ENCODE results near the gene RPEL1.
A peak's percentile ranks its signal among the peaks of the same experiment; 100 is the strongest.
"Not testable (repeated sequence)": the region's sequence is repeated elsewhere in the genome, so short reads cannot be mapped to it uniquely, and the experiment has no call there.

RPEL1 gene

DNA sequence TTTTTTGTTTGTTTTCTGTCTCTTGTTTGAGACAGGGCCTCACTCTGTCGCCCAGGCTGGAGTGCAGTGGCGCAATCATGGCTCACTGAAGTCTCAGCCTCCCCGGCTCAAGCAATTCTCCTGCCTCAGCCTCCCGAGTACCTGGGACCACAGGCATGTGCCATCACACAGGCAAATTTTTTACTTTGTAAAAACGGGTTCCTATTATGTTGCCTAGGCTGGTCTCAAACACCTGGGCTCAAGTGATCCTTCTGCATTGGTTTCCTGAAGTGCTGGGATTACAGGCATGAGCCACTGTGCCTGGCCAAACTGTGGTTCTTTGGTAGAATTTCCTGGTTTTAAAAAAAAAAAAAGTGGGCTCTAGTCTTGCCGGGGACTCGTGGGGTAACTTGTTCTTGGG lies at the start of gene RPEL1:
Gene RPEL1 (plus strand): TSS at position 301 of the 400 bp plus-strand sequence. CDS start 110 bp downstream, outside the sequence.
- not testable (repeated sequence) for DNase-seq

- DNase-seq: no peak
These were observed 49.2 kb upstream of the RPEL1 start for GRCh38 chr10:103196516-103196915.

GRCh38 chr10:103197174-103197573 lies 48.5 kb upstream of the RPEL1 start:
- DNase-seq: peak; percentile 66

GRCh38 chr10:103197903-103198302 lies 47.8 kb upstream of the RPEL1 start:
- no peak for DNase-seq

- no peak for DNase-seq
These were observed 47.0 kb upstream of the RPEL1 start for GRCh38 chr10:103198648-103199047.

GRCh38 chr10:103199488-103199887 lies 46.2 kb upstream of the RPEL1 start:
- DNase-seq: no peak

- DNase-seq: no peak
These were observed 43.4 kb upstream of the RPEL1 start for GRCh38 chr10:103202319-103202718.

- no peak for DNase-seq
These were observed 42.2 kb upstream of the RPEL1 start for GRCh38 chr10:103203466-103203865.

DNA sequence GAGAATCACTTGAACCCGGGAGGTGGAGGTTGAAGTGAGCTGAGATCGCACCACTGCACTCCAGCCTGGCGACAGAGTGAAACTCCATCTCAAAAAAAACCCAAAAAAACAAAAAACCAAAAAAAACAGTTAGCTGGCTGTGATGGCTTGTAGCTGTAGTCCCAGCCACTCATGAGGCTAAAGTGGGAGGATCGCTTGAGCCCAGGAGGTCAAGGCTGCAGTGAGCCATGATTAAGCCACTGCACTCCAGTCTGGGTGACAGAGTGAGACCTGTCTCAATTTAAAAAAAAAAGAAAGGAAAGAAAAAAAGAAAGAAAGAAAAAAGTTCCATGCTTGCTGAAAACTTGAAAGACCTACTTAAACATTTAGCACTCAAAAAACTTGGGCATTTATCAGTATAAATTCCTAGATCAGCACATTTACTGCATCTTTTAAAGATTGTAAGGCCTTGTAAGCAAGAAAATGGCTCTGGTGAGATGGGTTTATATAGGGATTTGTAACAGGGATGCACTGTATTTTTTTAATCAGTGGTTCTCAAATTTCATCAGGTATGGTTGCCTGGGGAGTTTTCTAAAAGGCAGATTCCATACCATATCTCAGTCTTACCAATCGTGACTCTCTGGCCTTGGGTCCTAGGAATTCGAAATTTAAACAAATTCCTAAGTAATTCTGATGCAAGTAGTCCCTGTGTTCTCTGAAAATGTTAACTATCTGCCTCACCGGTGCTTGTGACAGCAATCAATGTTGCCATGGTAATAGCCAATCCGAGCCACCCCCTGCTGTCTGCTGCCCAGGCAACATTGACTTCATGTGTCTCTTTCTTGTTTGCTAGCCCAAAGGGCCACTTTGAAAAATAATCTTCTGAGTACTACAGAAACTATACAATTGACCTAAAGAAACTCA lies 41.1 kb upstream of the RPEL1 start:
- no peak for DNase-seq

DNA sequence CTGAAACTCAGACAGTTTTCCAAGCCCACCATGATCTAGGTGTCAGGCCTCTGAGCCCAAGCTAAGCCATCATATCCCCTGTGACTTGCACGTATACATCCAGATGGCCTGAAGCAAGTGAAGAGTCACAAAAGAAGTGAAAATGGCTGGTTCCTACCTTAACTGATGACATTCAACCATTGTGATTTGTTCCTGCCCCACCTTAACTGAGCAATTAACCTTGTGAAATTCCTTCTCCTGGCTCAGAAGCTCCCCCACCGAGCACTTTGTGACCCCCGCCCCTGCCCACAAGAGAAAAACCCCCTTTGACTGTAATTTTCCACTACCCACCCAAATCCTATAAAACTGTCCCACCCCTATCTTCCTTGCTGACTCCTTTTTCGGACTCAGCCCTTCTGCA lies 40.3 kb upstream of the RPEL1 start:
- not testable (repeated sequence) for DNase-seq

GRCh38 chr10:103206715-103207114 lies 39.0 kb upstream of the RPEL1 start:
- not testable (repeated sequence) for DNase-seq

GRCh38 chr10:103207141-103207540 lies 38.5 kb upstream of the RPEL1 start:
- DNase-seq: no peak

- DNase-seq: not testable (repeated sequence)
These were observed 38.0 kb upstream of the RPEL1 start for GRCh38 chr10:103207643-103208042.

- not testable (repeated sequence) for DNase-seq
These were observed 35.4 kb upstream of the RPEL1 start for GRCh38 chr10:103210262-103210661.

DNA sequence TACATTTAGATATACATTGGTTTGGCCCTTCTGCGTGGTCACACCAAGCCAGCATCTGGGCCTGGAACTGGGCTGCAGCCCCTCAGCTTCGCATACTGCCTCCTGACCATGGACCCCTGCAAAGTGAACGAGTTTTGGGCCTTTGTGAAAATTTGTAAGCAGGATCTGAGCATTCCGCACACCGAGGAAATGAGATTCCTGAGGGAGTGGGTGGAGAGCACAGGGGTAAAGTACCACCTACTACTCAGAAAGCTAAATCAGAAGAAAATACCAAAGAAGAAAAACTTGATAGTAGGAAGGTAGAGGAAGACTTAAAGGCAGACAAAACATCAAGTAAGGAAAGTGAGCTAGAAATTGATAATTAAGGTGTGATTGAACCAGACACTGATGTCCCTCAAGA lies 30.1 kb upstream of the RPEL1 start:
- no peak for DNase-seq

GRCh38 chr10:103216362-103216761 lies 29.3 kb upstream of the RPEL1 start:
- DNase-seq: not testable (repeated sequence)

GRCh38 chr10:103224133-103224532 lies 21.6 kb upstream of the RPEL1 start:
- no peak for DNase-seq

DNA sequence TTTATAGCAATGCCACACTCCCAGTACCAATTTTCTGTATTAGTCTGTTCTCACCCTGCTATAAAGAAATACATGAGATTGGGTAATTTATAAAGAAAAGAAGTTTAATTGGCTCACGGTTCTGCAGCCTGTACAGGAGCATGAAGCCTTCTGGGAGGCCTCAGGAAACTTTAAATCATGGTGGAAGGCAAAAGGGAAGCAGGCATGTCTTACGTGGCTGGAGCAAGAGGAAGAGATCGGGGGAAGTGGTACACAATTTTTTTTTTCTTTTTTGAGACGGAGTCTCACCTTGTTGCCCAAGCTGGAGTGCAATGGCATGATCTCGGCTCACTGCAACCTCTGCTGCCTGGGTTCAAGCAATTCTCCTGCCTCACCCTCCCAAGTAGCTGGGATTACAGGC lies 21.0 kb upstream of the RPEL1 start:
- DNase-seq: not testable (repeated sequence)

DNA sequence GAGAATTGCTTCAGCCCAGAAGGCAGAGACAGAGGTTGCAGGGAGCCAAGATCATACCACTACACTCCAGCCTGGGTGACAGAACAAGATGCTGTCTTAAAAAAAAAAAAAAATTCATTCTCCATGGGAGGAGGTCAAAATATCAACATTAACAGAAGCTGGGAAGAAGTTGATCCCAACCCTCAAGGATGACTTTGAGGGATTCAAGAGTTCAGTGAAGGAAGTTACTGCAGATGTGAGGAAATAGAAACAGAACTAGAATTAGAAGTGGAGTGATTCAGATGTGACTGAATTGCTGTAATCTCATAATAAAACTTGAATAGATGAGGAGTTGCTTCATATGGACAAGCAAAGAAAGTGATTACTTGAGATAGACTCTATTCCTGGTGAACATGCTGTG lies 19.7 kb upstream of the RPEL1 start:
- DNase-seq: no peak

DNA sequence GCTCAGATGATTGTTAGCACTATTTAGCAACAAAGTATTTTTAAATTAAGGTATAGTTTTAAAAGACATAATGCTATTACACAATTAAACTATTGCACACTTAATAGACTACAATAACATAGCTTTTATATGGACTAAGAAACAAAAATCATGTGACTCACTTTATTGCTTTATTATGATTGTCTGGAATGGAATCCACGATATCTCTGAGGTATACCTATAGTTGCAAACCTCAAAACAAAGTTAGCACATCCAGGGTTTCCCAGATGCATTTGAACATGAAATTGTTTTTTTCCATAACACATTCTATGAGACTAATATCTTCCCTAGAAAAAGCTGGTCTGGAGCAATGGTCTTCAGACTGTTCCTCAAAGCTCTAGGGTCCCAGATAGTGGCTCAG lies 18.3 kb upstream of the RPEL1 start:
- no peak for DNase-seq

DNA sequence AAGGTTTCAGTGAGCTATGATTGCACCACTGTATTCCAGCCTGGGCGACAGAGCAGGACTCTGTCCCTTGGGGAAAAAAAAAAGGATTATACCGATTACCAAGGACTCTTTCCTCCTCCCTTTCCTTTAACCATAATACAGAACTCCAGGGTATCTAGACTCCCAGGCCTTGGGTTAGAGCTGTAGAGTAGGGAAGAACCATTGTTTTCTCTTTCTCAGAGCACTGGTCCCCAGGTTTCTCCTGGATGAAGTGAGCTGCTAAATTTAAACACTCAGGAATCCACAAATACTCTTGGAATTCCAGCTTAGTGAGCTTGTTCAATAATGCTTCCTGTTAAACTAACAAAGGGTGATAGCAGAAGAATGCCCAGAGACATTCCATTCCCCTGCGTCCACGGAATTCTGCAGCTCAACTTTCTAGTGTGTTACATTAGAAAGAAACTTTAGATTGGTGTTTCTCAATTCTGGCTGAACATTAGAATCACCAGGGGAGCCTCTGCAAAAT lies 14.6 kb upstream of the RPEL1 start:
- no peak for DNase-seq

- no peak for DNase-seq
These were observed 13.5 kb upstream of the RPEL1 start for GRCh38 chr10:103232131-103232673.

- no peak for DNase-seq
These were observed 12.8 kb upstream of the RPEL1 start for GRCh38 chr10:103232772-103233488.

All from femur (tissue), 1 donor.